ENCODE measurements around the gene MTCL1. TPM values are rescaled to one million over a fixed set of nuclear protein-coding genes. Genes with fewer than 3 reads are reported as not detected.

The MTCL1 gene
- total RNA-seq, 1 experiment from 2014 or later = 22.7 TPM

GRCh38 chr18:8854550-8854949 is 149.2 kb downstream of the MTCL1 start:
- no peaks in the 10 kb centered on the region for H3K27me3 ChIP-seq (ENCODE audit: insufficient read depth, low read length)
- H3K9me3 ChIP-seq (ENCODE audit: control insufficient read depth in 1 of 2, insufficient read depth in 1 of 2, low read depth in 1 of 2, low read length in 2 of 2) = no peaks in the 10 kb centered on the region
- ATAC-seq (no peak), DNase-seq (ENCODE audit: low read depth, low spot score) (no peak)
- no peaks in the 10 kb centered on the region for H3K36me3 ChIP-seq (ENCODE audit: control insufficient read depth in 1 of 2, insufficient read depth in 2 of 2, low read length in 2 of 2)
- no peaks in the 10 kb centered on the region for H4K20me1 ChIP-seq (ENCODE audit: insufficient read depth)
- H2AFZ ChIP-seq (ENCODE audit: low read depth, low read length, poor library complexity, severe bottlenecking) = no peak overlapping the region
- H3K9me2 ChIP-seq (ENCODE audit: insufficient read depth) = no peaks in the 10 kb centered on the region
- no peak overlapping the region for H3K4me2 ChIP-seq (ENCODE audit: low read length)
- H3K4me1 ChIP-seq (ENCODE audit: control insufficient read depth in 1 of 2, insufficient read depth in 2 of 2, low read length in 2 of 2) = peaks cover 0 to 3% of the 10 kb centered on the region in 2 experiments; a peak in 1 of 4 replicates
- intact Hi-C loops (cut with micrococcal nuclease) = no loop called here
- POLR2A ChIA-PET = no interaction called here
- no peaks in the 10 kb centered on the region for H3K79me2 ChIP-seq (ENCODE audit: insufficient read depth, low read length)
- no peak overlapping the region for H3K4me3 ChIP-seq (replicated peaks in 1 of 2; ENCODE audit: low read depth in 1 of 2, low read length in 2 of 2)
- H3K9ac ChIP-seq (ENCODE audit: low read length) = no peak overlapping the region
- CTCF ChIA-PET = no interaction called here
- BruUV-seq (replicated peaks) = no TSS peak
- no peak overlapping the region for H3K27ac ChIP-seq (ENCODE audit: low read depth, low read length)
- RAD21 ChIA-PET (ENCODE audit: low non-redundant PET in 1 of 2, low total read pairs in 2 of 2, uncharacterized antibody in 2 of 2, unreplicated experiment in 2 of 2) = no interaction called here
- TF ChIP-seq EZH2phosphoT487 (IDR thresholded peaks at IDR 0.05; ENCODE audit: borderline replicate concordance) (no peak), YY1 (IDR thresholded peaks at IDR 0.05; ENCODE audit: extremely low read depth, insufficient replicate concordance, low read depth, low read length) (no peak), RAD21 (IDR thresholded peaks at IDR 0.05; ENCODE audit: low read depth) (no peak), CTCF (IDR thresholded peaks at IDR 0.05 in 2 of 3, conservative IDR thresholded peaks at IDR 0.05 in 1 of 3; ENCODE audit: borderline replicate concordance in 1 of 3, insufficient read depth in 1 of 3, low read depth in 2 of 3, low read length in 2 of 3) (no peak), POLR2AphosphoS5 (IDR thresholded peaks at IDR 0.05; ENCODE audit: low read depth, low read length) (no peak)

- no peak overlapping the region for H2AFZ ChIP-seq (ENCODE audit: low read depth, low read length, poor library complexity, severe bottlenecking)
- DNase-seq (ENCODE audit: low read depth, low spot score) (no peak), ATAC-seq (no peak)
- H3K4me2 ChIP-seq (ENCODE audit: low read length) = no peak overlapping the region
- no peaks in the 10 kb centered on the region for H3K9me3 ChIP-seq (ENCODE audit: control insufficient read depth in 1 of 2, insufficient read depth in 1 of 2, low read depth in 1 of 2, low read length in 2 of 2)
- H3K79me2 ChIP-seq (ENCODE audit: insufficient read depth, low read length) = no peaks in the 10 kb centered on the region
- intact Hi-C loops (cut with micrococcal nuclease) = no loop called here
- POLR2A ChIA-PET = no interaction called here
- H3K4me1 ChIP-seq (ENCODE audit: control insufficient read depth in 1 of 2, insufficient read depth in 2 of 2, low read length in 2 of 2) = peaks cover 0 to 3% of the 10 kb centered on the region in 2 experiments; a peak in 1 of 4 replicates
- no peaks in the 10 kb centered on the region for H3K9me2 ChIP-seq (ENCODE audit: insufficient read depth)
- no peaks in the 10 kb centered on the region for H3K27me3 ChIP-seq (ENCODE audit: insufficient read depth, low read length)
- no peaks in the 10 kb centered on the region for H4K20me1 ChIP-seq (ENCODE audit: insufficient read depth)
- no peak overlapping the region for H3K4me3 ChIP-seq (replicated peaks in 1 of 2; ENCODE audit: low read depth in 1 of 2, low read length in 2 of 2)
- BruUV-seq (replicated peaks) = no TSS peak
- RAD21 ChIA-PET (ENCODE audit: low non-redundant PET in 1 of 2, low total read pairs in 2 of 2, uncharacterized antibody in 2 of 2, unreplicated experiment in 2 of 2) = no interaction called here
- no peaks in the 10 kb centered on the region for H3K36me3 ChIP-seq (ENCODE audit: control insufficient read depth in 1 of 2, insufficient read depth in 2 of 2, low read length in 2 of 2)
- CTCF ChIA-PET = no interaction called here
- no peak overlapping the region for H3K27ac ChIP-seq (ENCODE audit: low read depth, low read length)
- H3K9ac ChIP-seq (ENCODE audit: low read length) = no peak overlapping the region
- TF ChIP-seq SIN3A (IDR thresholded peaks at IDR 0.05; ENCODE audit: low read depth) (no peak), RAD21 (IDR thresholded peaks at IDR 0.05; ENCODE audit: low read depth) (no peak), TCF7L2 (IDR thresholded peaks at IDR 0.05; ENCODE audit: borderline replicate concordance, extremely low read depth, insufficient read depth, insufficient read length) (no peak), SRF (IDR thresholded peaks at IDR 0.05; ENCODE audit: low read depth) (no peak), EZH2 (IDR thresholded peaks at IDR 0.05) (no peak), JUND (IDR thresholded peaks at IDR 0.05) (no peak), ELF1 (IDR thresholded peaks at IDR 0.05; ENCODE audit: borderline replicate concordance, low read depth) (no peak), CBX3 (IDR thresholded peaks at IDR 0.05; ENCODE audit: low read depth) (no peak), POLR2AphosphoS5 (IDR thresholded peaks at IDR 0.05; ENCODE audit: low read depth, low read length) (no peak), ZFX (IDR thresholded peaks at IDR 0.05) (no peak), YY1 (IDR thresholded peaks at IDR 0.05; ENCODE audit: extremely low read depth, insufficient replicate concordance, low read depth, low read length) (no peak), FOSL1 (IDR thresholded peaks at IDR 0.05; ENCODE audit: low read depth) (no peak), ZNF274 (IDR thresholded peaks at IDR 0.05; ENCODE audit: low read depth, low read length) (no peak)
- TF ChIP-seq, protein P1, sequence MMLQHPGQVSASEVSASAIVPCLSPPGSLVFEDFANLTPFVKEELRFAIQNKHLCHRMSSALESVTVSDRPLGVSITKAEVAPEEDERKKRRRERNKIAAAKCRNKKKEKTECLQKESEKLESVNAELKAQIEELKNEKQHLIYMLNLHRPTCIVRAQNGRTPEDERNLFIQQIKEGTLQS (IDR thresholded peaks at IDR 0.05) = no peak
- TF ChIP-seq, protein P2, sequence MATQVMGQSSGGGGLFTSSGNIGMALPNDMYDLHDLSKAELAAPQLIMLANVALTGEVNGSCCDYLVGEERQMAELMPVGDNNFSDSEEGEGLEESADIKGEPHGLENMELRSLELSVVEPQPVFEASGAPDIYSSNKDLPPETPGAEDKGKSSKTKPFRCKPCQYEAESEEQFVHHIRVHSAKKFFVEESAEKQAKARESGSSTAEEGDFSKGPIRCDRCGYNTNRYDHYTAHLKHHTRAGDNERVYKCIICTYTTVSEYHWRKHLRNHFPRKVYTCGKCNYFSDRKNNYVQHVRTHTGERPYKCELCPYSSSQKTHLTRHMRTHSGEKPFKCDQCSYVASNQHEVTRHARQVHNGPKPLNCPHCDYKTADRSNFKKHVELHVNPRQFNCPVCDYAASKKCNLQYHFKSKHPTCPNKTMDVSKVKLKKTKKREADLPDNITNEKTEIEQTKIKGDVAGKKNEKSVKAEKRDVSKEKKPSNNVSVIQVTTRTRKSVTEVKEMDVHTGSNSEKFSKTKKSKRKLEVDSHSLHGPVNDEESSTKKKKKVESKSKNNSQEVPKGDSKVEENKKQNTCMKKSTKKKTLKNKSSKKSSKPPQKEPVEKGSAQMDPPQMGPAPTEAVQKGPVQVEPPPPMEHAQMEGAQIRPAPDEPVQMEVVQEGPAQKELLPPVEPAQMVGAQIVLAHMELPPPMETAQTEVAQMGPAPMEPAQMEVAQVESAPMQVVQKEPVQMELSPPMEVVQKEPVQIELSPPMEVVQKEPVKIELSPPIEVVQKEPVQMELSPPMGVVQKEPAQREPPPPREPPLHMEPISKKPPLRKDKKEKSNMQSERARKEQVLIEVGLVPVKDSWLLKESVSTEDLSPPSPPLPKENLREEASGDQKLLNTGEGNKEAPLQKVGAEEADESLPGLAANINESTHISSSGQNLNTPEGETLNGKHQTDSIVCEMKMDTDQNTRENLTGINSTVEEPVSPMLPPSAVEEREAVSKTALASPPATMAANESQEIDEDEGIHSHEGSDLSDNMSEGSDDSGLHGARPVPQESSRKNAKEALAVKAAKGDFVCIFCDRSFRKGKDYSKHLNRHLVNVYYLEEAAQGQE (IDR thresholded peaks at IDR 0.05; ENCODE audit: low read depth) = no peak
Observed at GRCh38 chr18:8854962-8855361, 149.6 kb downstream of the MTCL1 start.

All from HCT116 (cell line).